ENCODE measurements around the gene PDE11A. TPM values are rescaled to one million over a fixed set of nuclear protein-coding genes. Genes with fewer than 3 reads are reported as not detected.

The PDE11A gene
- total and polyA plus RNA-seq, 2 of the 8 experiments (the other 6 are each of a cell fraction or from before 2014, with no cell fraction given): 0.19 to 0.23 TPM

GRCh38 chr2:177670791-177671535, 401.6 kb downstream of the PDE11A start (continued):
- TF ChIP-seq, protein P1, sequence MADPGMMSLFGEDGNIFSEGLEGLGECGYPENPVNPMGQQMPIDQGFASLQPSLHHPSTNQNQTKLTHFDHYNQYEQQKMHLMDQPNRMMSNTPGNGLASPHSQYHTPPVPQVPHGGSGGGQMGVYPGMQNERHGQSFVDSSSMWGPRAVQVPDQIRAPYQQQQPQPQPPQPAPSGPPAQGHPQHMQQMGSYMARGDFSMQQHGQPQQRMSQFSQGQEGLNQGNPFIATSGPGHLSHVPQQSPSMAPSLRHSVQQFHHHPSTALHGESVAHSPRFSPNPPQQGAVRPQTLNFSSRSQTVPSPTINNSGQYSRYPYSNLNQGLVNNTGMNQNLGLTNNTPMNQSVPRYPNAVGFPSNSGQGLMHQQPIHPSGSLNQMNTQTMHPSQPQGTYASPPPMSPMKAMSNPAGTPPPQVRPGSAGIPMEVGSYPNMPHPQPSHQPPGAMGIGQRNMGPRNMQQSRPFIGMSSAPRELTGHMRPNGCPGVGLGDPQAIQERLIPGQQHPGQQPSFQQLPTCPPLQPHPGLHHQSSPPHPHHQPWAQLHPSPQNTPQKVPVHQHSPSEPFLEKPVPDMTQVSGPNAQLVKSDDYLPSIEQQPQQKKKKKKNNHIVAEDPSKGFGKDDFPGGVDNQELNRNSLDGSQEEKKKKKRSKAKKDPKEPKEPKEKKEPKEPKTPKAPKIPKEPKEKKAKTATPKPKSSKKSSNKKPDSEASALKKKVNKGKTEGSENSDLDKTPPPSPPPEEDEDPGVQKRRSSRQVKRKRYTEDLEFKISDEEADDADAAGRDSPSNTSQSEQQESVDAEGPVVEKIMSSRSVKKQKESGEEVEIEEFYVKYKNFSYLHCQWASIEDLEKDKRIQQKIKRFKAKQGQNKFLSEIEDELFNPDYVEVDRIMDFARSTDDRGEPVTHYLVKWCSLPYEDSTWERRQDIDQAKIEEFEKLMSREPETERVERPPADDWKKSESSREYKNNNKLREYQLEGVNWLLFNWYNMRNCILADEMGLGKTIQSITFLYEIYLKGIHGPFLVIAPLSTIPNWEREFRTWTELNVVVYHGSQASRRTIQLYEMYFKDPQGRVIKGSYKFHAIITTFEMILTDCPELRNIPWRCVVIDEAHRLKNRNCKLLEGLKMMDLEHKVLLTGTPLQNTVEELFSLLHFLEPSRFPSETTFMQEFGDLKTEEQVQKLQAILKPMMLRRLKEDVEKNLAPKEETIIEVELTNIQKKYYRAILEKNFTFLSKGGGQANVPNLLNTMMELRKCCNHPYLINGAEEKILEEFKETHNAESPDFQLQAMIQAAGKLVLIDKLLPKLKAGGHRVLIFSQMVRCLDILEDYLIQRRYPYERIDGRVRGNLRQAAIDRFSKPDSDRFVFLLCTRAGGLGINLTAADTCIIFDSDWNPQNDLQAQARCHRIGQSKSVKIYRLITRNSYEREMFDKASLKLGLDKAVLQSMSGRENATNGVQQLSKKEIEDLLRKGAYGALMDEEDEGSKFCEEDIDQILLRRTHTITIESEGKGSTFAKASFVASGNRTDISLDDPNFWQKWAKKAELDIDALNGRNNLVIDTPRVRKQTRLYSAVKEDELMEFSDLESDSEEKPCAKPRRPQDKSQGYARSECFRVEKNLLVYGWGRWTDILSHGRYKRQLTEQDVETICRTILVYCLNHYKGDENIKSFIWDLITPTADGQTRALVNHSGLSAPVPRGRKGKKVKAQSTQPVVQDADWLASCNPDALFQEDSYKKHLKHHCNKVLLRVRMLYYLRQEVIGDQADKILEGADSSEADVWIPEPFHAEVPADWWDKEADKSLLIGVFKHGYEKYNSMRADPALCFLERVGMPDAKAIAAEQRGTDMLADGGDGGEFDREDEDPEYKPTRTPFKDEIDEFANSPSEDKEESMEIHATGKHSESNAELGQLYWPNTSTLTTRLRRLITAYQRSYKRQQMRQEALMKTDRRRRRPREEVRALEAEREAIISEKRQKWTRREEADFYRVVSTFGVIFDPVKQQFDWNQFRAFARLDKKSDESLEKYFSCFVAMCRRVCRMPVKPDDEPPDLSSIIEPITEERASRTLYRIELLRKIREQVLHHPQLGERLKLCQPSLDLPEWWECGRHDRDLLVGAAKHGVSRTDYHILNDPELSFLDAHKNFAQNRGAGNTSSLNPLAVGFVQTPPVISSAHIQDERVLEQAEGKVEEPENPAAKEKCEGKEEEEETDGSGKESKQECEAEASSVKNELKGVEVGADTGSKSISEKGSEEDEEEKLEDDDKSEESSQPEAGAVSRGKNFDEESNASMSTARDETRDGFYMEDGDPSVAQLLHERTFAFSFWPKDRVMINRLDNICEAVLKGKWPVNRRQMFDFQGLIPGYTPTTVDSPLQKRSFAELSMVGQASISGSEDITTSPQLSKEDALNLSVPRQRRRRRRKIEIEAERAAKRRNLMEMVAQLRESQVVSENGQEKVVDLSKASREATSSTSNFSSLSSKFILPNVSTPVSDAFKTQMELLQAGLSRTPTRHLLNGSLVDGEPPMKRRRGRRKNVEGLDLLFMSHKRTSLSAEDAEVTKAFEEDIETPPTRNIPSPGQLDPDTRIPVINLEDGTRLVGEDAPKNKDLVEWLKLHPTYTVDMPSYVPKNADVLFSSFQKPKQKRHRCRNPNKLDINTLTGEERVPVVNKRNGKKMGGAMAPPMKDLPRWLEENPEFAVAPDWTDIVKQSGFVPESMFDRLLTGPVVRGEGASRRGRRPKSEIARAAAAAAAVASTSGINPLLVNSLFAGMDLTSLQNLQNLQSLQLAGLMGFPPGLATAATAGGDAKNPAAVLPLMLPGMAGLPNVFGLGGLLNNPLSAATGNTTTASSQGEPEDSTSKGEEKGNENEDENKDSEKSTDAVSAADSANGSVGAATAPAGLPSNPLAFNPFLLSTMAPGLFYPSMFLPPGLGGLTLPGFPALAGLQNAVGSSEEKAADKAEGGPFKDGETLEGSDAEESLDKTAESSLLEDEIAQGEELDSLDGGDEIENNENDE (IDR thresholded peaks at IDR 0.05; ENCODE audit: insufficient replicate concordance, low read length): peak; percentile 29
- TF ChIP-seq SP1 (IDR thresholded peaks at IDR 0.05; ENCODE audit: low read depth, low read length) (0 out of 2 replicates have a peak, but pooled peaks have one; percentile 13), RXRA (IDR thresholded peaks at IDR 0.05; ENCODE audit: insufficient read depth, low read depth, low read length) (0 out of 2 replicates have a peak, but pooled peaks have one; percentile 62), JUND (IDR thresholded peaks at IDR 0.05; ENCODE audit: low read length) (peak; percentile 78), TAF7 (optimal IDR thresholded peaks at IDR 0.05; ENCODE audit: borderline replicate concordance, low read depth, low read length) (no peak), YY1 (IDR thresholded peaks at IDR 0.05; ENCODE audit: low read depth, low read length) (peak; percentile 36; the same call in 1 of the 2 replicates), KDM1A (IDR thresholded peaks at IDR 0.05; ENCODE audit: borderline replicate concordance, low read length) (no peak), CBX5 (IDR thresholded peaks at IDR 0.05; ENCODE audit: low read depth, low read length) (no peak)

All from H1 (cell line).